Measurements from ENCODE around the gene MYO9A. TPM values are rescaled to one million over a fixed set of nuclear protein-coding genes. Genes with fewer than 3 reads are reported as not detected.

The MYO9A gene
- total RNA-seq, 4 donors from 2014 or later: 71.1 to 96.8 (median 80.8) TPM

DNA sequence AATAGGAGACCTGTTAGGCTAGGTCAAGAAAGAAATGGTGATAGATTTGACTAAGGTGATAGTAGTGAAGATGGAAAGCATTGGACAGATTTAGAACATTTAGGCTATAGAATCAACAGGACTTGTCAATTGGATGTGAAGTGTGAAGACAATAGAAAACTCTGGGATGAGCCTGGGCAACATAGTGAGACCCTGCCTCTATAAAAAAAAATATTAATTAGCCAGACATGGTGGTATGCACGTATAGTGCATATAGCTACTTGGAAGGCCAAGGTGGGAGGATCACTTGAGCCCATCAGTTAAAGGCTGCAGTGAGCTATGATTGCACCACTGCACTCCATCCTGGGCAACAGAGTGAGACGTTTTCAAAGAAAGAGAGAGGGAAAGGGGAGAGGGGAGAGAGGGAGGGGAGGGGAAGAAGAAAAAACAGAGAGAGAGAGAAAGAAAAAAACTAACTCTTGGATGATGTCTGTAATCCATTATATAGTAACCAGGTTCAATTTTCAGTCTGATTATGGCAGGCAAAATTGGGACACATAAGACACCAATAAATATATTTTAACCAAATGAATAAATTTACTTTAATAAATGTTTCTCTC lies 9.9 kb upstream of the MYO9A start:
- Histone ChIP-seq H3K36me3 (no peaks in the 10 kb centered on the region), H3K4me1 (no peaks in the 10 kb centered on the region), H3K4me3 (no peak overlapping the region), H3K9me3 (no peaks in the 10 kb centered on the region), H3K27ac (replicated peaks in 1 of 4) (no peak overlapping the region), H3K27me3 (no peaks in the 10 kb centered on the region)
- 67% methylated on average over 2 of the region's 2 CpGs for whole genome bisulfite sequencing
- DNase-seq (ENCODE audit: extremely low spot score): no peak
- intact Hi-C loops (cut with DNase I): no loop called here
- no peak for TF ChIP-seq EP300 (IDR thresholded peaks at IDR 0.05)
- TF ChIP-seq, protein P1, sequence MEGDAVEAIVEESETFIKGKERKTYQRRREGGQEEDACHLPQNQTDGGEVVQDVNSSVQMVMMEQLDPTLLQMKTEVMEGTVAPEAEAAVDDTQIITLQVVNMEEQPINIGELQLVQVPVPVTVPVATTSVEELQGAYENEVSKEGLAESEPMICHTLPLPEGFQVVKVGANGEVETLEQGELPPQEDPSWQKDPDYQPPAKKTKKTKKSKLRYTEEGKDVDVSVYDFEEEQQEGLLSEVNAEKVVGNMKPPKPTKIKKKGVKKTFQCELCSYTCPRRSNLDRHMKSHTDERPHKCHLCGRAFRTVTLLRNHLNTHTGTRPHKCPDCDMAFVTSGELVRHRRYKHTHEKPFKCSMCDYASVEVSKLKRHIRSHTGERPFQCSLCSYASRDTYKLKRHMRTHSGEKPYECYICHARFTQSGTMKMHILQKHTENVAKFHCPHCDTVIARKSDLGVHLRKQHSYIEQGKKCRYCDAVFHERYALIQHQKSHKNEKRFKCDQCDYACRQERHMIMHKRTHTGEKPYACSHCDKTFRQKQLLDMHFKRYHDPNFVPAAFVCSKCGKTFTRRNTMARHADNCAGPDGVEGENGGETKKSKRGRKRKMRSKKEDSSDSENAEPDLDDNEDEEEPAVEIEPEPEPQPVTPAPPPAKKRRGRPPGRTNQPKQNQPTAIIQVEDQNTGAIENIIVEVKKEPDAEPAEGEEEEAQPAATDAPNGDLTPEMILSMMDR (IDR thresholded peaks at IDR 0.05): no peak
- no peak for TF ChIP-seq POLR2A (IDR thresholded peaks at IDR 0.05; ENCODE audit: low read depth)
- no peak for TF ChIP-seq POLR2AphosphoS5 (IDR thresholded peaks at IDR 0.05)

DNA sequence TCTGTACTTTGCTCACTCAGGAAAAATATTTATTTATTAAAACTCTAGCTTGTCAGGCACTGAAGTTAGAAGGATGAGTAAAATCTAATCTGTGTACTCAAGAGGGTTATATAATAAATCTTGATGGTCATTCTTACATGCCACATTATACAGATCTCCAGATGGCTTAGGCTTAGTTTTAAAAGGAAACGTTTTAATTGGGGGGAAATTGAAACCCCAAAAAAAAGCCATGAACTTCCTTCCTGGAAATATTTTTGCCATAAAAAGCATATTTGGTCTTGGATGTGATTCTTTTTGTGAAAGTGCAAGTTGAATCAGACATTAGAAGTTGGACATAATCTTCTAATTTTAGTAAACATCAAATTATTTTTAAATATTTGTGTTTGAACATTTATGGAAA lies 6.3 kb upstream of the MYO9A start:
- no peaks in the 10 kb centered on the region for H3K27me3 ChIP-seq
- DNase-seq (ENCODE audit: extremely low spot score): no peak
- peaks cover under 1 to 5% (median 4%) of the 10 kb centered on the region in 4 donors for H3K4me1 ChIP-seq
- WGBS: 15% methylated on average over 1 of the region's 1 CpG
- TF ChIP-seq, protein P1 (IDR thresholded peaks at IDR 0.05): no peak
- TF ChIP-seq POLR2AphosphoS5 (IDR thresholded peaks at IDR 0.05) (no peak), POLR2A (IDR thresholded peaks at IDR 0.05; ENCODE audit: low read depth) (no peak), EP300 (IDR thresholded peaks at IDR 0.05) (no peak)
- no peaks in the 10 kb centered on the region for H3K36me3 ChIP-seq
- no peak overlapping the region for H3K27ac ChIP-seq (replicated peaks in 1 of 4)
- H3K4me3 ChIP-seq: no peak overlapping the region
- H3K9me3 ChIP-seq: no peaks in the 10 kb centered on the region
- intact Hi-C loops (cut with DNase I): no loop called here

DNA sequence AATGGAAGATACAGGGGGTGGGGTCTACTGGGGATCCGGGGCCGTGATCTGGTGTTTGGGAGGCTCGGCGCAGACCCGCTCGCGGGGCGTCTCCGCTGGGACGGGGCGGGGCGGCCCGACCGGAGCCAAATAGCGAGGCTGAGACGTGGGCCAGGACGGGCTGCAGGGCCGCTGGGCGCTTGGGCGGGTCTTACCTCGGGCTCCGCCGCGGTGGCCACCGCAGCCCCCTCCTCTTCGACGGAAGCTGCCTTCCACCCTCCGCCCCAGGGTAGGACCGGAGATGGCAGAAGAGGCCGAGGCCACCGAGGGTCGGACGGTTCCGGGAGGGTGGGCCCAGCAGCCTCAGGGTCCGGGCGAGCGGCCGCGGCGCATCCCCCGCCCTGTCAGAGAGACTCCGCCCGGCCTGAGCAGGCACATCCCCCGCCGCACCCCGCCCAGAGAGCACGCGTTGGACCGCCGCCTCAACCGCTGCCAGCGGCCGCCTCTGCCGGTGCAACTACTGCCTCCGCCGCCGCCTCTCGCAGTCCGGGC lies 399 bp downstream of the MYO9A start:
- intact Hi-C loops (cut with DNase I): loop anchor here (5.0 kb wide), 1 partner anchor 80 kb away; no protein-coding TSS in a partner anchor
- H3K4me3 ChIP-seq: peak overlapping the region; percentile 74 to 96 (median 87)
- no peaks in the 10 kb centered on the region for H3K36me3 ChIP-seq
- DNase-seq (ENCODE audit: extremely low spot score): peak; percentile 93
- H3K9me3 ChIP-seq: no peaks in the 10 kb centered on the region
- no peaks in the 10 kb centered on the region for H3K27me3 ChIP-seq
- peaks cover 35 to 54% (median 53%) of the 10 kb centered on the region in 4 donors for H3K4me1 ChIP-seq
- TF ChIP-seq POLR2AphosphoS5 (IDR thresholded peaks at IDR 0.05) (peak; percentile 48 to 77), POLR2A (IDR thresholded peaks at IDR 0.05; ENCODE audit: low read depth) (peak; percentile 59), EP300 (IDR thresholded peaks at IDR 0.05) (no peak)
- TF ChIP-seq, protein P1 (IDR thresholded peaks at IDR 0.05): no peak
- H3K27ac ChIP-seq (replicated peaks in 1 of 4): peak overlapping the region; percentile 92 to 97 (median 96)
- no CpG with 5 or more reads among the region's 59 CpGs for WGBS

DNA sequence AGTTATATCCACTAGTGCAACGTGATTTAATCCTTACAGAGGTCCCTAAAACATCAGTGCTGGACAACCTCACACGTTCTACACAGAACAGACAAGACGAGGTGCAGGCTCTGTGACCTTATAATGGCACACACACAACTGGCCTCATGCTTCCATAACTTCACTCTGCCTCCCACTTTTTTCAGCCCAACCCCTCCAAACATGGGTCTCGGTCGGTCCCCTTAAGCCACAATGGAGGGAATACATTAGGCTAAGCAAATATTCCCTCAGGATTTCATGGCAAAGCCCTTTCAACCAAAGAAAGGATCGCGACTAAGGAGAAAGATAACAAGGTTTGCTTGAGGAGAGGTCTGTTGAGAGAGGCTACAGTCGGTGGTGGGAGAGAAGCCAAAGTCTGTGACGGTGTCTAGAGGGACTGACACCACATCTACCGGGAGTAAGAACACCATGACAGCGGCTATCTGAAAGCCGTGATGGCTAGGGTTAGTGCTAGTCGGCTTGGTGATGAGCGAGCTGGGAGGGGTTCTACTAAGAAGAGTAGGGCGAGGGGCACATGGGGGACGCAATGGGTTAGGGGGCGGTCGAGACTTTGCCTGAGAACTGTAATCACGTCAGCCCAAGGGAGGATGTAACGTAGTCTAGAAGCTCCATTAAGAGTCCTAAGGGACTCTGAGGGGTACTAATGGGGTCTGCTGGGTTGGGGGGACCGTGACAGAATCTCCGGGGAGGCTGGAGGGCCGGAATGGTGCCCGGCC lies 1.0 kb downstream of the MYO9A start:
- no peak for DNase-seq (ENCODE audit: extremely low spot score)
- peaks cover 35 to 60% (median 60%) of the 10 kb centered on the region in 4 donors for H3K4me1 ChIP-seq

More for the DNA sequence above, 1.0 kb downstream of the MYO9A start:
- H3K4me3 ChIP-seq: peak overlapping the region; percentile 74 to 96 (median 87)
- H3K9me3 ChIP-seq: no peaks in the 10 kb centered on the region
- H3K36me3 ChIP-seq: no peaks in the 10 kb centered on the region
- peak overlapping the region; percentile 92 to 97 (median 96) for H3K27ac ChIP-seq (replicated peaks in 1 of 4)
- under 1% methylated on average over 24 of the region's 24 CpGs for WGBS
- intact Hi-C loops (cut with DNase I): loop anchor here (5.0 kb wide), 1 partner anchor 80 kb away; no protein-coding TSS in a partner anchor
- no peaks in the 10 kb centered on the region for H3K27me3 ChIP-seq
- TF ChIP-seq POLR2AphosphoS5 (IDR thresholded peaks at IDR 0.05) (no peak), EP300 (IDR thresholded peaks at IDR 0.05) (no peak), POLR2A (IDR thresholded peaks at IDR 0.05; ENCODE audit: low read depth) (no peak)
- TF ChIP-seq, protein P1 (IDR thresholded peaks at IDR 0.05): no peak
